Tibial artery (tissue), 4 donors: ENCODE data around the gene OR51F2.

Experiments
- DNase-seq, 2 donors: peaks; one replicate each; pipeline ENCODE4 v3.0.0-alpha.2; 2019
- H3K27ac ChIP-seq, 2 donors: fragments of 200-600 bp; sonication (generic) in 1 of 2; 1 replicate in 1 of 2; 2 replicates in 1 of 2; pipeline ENCODE4 v1.5.1; 2018 to 2019; ENCODE audit warnings: mild to moderate bottlenecking in 1 of 2
- H3K27me3 ChIP-seq, 2 donors: fragments of 200-600 bp; sonication (generic) in 1 of 2; one replicate each; pipeline versions ENCODE4 v1.5.1 to v1.6.0; 2016 to 2019
- H3K36me3 ChIP-seq, 3 donors: fragments of 200-600 bp; sonication (generic) in 2 of 3; one replicate each; pipeline ENCODE4 v1.5.1; 2016 to 2019; ENCODE audit warnings: mild to moderate bottlenecking in 2 of 3
- H3K4me1 ChIP-seq, 4 donors: fragments of 200-600 bp; sonication (generic) in 2 of 4; 1 replicate in 3 of 4; 2 replicates in 1 of 4; pipeline ENCODE4 v1.5.1; 2016 to 2019
- H3K4me3 ChIP-seq, 2 donors: fragments of 200-600 bp; sonication (generic) in 1 of 2; 1 replicate in 1 of 2; 2 replicates in 1 of 2; pipeline ENCODE4 v1.5.1; 2018 to 2019; ENCODE audit warnings: mild to moderate bottlenecking in 2 of 2
- H3K9me3 ChIP-seq, 3 donors: fragments of 200-600 bp; sonication (generic) in 1 of 3; one replicate each; pipeline ENCODE4 v1.5.1; 2016 to 2019
- CTCF ChIP-seq, 2 experiments: fragments of 200-600 bp in 1 of 2; fragments of 450-650 bp in 1 of 2; IDR thresholded peaks; one replicate each; pipeline ENCODE4 v1.5.1; 2017 to 2019; ENCODE audit warnings: antibody characterized with exemption in 2 of 2, mild to moderate bottlenecking in 1 of 2, moderate library complexity in 1 of 2
- intact Hi-C: fragments of 100-400 bp; cut with DNase I; formaldehyde crosslinking; loops from one replicate; pipeline ENCODE4 v1.15.0; 2023; ENCODE audit warnings: low total_unique reads

Gene OR51F2

GRCh38 chr11:4808476-4808875, 12.6 kb upstream of the OR51F2 start:
- Histone ChIP-seq H3K4me1 (no peaks in the 10 kb centered on the region), H3K4me3 (no peak overlapping the region), H3K9me3 (no peaks in the 10 kb centered on the region), H3K36me3 (no peaks in the 10 kb centered on the region), H3K27me3 (no peaks in the 10 kb centered on the region), H3K27ac (no peak overlapping the region)
- DNase-seq = no peak
- intact Hi-C loops = no loop called here
- no peak for TF ChIP-seq CTCF (IDR thresholded peaks at IDR 0.05)

GRCh38 chr11:4809246-4809645, 11.9 kb upstream of the OR51F2 start:
- H3K27ac ChIP-seq = no peak overlapping the region
- intact Hi-C loops = no loop called here
- no peaks in the 10 kb centered on the region for H3K36me3 ChIP-seq
- no peaks in the 10 kb centered on the region for H3K9me3 ChIP-seq
- H3K4me3 ChIP-seq = no peak overlapping the region
- no peak for DNase-seq
- no peaks in the 10 kb centered on the region for H3K4me1 ChIP-seq
- TF ChIP-seq CTCF (IDR thresholded peaks at IDR 0.05) = no peak
- H3K27me3 ChIP-seq = no peaks in the 10 kb centered on the region

GRCh38 chr11:4825132-4825531, 4.0 kb downstream of the OR51F2 start:
- no peaks in the 10 kb centered on the region for H3K9me3 ChIP-seq
- DNase-seq = no peak
- no peaks in the 10 kb centered on the region for H3K4me1 ChIP-seq
- no peak overlapping the region for H3K27ac ChIP-seq
- H3K36me3 ChIP-seq = no peaks in the 10 kb centered on the region
- TF ChIP-seq CTCF (IDR thresholded peaks at IDR 0.05) = no peak
- intact Hi-C loops = loop anchor here (5.0 kb wide), 1 partner anchor 188 kb away; the partner anchor contains the start of gene OR51D1
- no peak overlapping the region for H3K4me3 ChIP-seq
- no peaks in the 10 kb centered on the region for H3K27me3 ChIP-seq

- intact Hi-C loops = loop anchor here (5.0 kb wide), 1 partner anchor 189 kb away; the partner anchor contains the start of gene OR51D1
- no peaks in the 10 kb centered on the region for H3K9me3 ChIP-seq
- no peak for DNase-seq
- H3K4me1 ChIP-seq = no peaks in the 10 kb centered on the region
- H3K36me3 ChIP-seq = no peaks in the 10 kb centered on the region
- H3K27me3 ChIP-seq = no peaks in the 10 kb centered on the region
- no peak overlapping the region for H3K4me3 ChIP-seq
- no peak overlapping the region for H3K27ac ChIP-seq
- peak; percentile 55 to 60 for TF ChIP-seq CTCF (IDR thresholded peaks at IDR 0.05)
These were observed 5.3 kb downstream of the OR51F2 start for GRCh38 chr11:4826425-4826824.

- H3K36me3 ChIP-seq = no peaks in the 10 kb centered on the region
- intact Hi-C loops = no loop called here
- no peaks in the 10 kb centered on the region for H3K9me3 ChIP-seq
- H3K27me3 ChIP-seq = no peaks in the 10 kb centered on the region
- no peak overlapping the region for H3K4me3 ChIP-seq
- H3K4me1 ChIP-seq = no peaks in the 10 kb centered on the region
- no peak for TF ChIP-seq CTCF (IDR thresholded peaks at IDR 0.05)
- DNase-seq = no peak
- H3K27ac ChIP-seq = no peak overlapping the region
These were observed 9.2 kb downstream of the OR51F2 start for GRCh38 chr11:4830346-4830745.

GRCh38 chr11:4830909-4831308, 9.8 kb downstream of the OR51F2 start:
- no peak overlapping the region for H3K27ac ChIP-seq
- DNase-seq = no peak
- H3K36me3 ChIP-seq = no peaks in the 10 kb centered on the region
- no peaks in the 10 kb centered on the region for H3K9me3 ChIP-seq
- intact Hi-C loops = no loop called here
- no peak for TF ChIP-seq CTCF (IDR thresholded peaks at IDR 0.05)
- H3K27me3 ChIP-seq = no peaks in the 10 kb centered on the region
- no peaks in the 10 kb centered on the region for H3K4me1 ChIP-seq
- no peak overlapping the region for H3K4me3 ChIP-seq
